HepG2 (cell line): Measurements from ENCODE around the gene FIS1.

Source experiments
- CREM ChIP-seq, 2 experiments: sonication (generic) in 1 of 2; formaldehyde crosslinking in 1 of 2; IDR thresholded peaks; 2 replicates each; pipeline versions ENCODE4 v1.4.0 to v1.6.1; 2016 to 2020; ENCODE audit warnings: antibody characterized with exemption in 1 of 2, mild to moderate bottlenecking in 1 of 2, missing genetic modification reagents in 1 of 2
- E2F2 ChIP-seq: sonication (generic); formaldehyde crosslinking; IDR thresholded peaks from 2 replicates; pipeline ENCODE4 v1.4.0; 2020; ENCODE audit warnings: missing genetic modification reagents, borderline replicate concordance
- ELF4 ChIP-seq: sonication (generic); formaldehyde crosslinking; IDR thresholded peaks from 2 replicates; pipeline ENCODE4 v1.5.0; 2020; ENCODE audit warnings: missing genetic modification reagents, mild to moderate bottlenecking, moderate library complexity, borderline replicate concordance
- TCF7L2 ChIP-seq: IDR thresholded peaks from 2 replicates; pipeline ENCODE4 v1.6.1; 2011; ENCODE audit warnings: mild to moderate bottlenecking, low read depth, low read length, moderate library complexity
- UBTF ChIP-seq: sonication (generic); formaldehyde crosslinking; IDR thresholded peaks from 2 replicates; pipeline ENCODE4 v1.4.0; 2020; ENCODE audit warnings: mild to moderate bottlenecking, missing genetic modification reagents
- ZNF331 ChIP-seq: sonication (generic); formaldehyde crosslinking; IDR thresholded peaks from 2 replicates; pipeline ENCODE4 v1.4.0; 2020; ENCODE audit warnings: missing genetic modification reagents
- ZNF580 ChIP-seq: IDR thresholded peaks from 2 replicates; pipeline ENCODE4 v1.6.1; 2016; ENCODE audit warnings: low read depth, borderline replicate concordance

GRCh38 chr7:101202603-101202918 is 42.3 kb downstream of the FIS1 start:
- TF ChIP-seq ELF4 (no peak), UBTF (CRISPR knock-in tag) (no peak), TCF7L2 (no peak), E2F2 (no peak), CREM (IDR thresholded peaks at IDR 0.05) (no peak), CREM (CRISPR knock-in tag; IDR thresholded peaks at IDR 0.05) (no peak), ZNF331 (CRISPR knock-in tag) (no peak), ZNF580 (CRISPR knock-in tag) (no peak)
